Activated CD8-positive, alpha-beta memory T cell treated with anti-CD3 and anti-CD28 coated beads, Interleukin-2, amount 50 U/mL, for 24 hours (primary cell): ENCODE measurements around the gene HOXA7.
A peak's percentile ranks its signal among the peaks of the same experiment; 100 is the strongest.

Experiments
- DNase-seq: peaks from one replicate; pipeline ENCODE4 v3.0.0-alpha.2; 2020; ENCODE audit errors: extremely low read depth

Gene HOXA7

DNA sequence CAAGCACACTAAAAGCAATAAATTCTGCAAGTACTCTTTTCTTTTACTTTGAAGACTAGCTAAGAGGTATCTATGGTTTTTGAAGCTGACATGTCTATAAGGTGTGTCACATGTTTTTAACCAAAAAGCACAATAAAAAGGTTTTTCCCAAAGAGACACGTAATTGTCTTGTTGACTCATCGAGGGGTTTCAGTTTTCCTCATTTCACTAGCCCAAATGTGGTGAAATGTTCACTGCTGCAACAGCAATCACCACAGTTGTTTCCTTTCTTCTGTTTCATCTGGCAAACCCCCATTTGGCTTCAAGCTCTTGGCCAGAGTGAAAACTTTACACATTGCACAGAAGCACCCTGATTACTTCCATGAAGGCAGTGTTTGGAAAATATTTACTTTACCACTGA, 22.1 kb downstream of the HOXA7 start:
- DNase-seq = no peak

DNA sequence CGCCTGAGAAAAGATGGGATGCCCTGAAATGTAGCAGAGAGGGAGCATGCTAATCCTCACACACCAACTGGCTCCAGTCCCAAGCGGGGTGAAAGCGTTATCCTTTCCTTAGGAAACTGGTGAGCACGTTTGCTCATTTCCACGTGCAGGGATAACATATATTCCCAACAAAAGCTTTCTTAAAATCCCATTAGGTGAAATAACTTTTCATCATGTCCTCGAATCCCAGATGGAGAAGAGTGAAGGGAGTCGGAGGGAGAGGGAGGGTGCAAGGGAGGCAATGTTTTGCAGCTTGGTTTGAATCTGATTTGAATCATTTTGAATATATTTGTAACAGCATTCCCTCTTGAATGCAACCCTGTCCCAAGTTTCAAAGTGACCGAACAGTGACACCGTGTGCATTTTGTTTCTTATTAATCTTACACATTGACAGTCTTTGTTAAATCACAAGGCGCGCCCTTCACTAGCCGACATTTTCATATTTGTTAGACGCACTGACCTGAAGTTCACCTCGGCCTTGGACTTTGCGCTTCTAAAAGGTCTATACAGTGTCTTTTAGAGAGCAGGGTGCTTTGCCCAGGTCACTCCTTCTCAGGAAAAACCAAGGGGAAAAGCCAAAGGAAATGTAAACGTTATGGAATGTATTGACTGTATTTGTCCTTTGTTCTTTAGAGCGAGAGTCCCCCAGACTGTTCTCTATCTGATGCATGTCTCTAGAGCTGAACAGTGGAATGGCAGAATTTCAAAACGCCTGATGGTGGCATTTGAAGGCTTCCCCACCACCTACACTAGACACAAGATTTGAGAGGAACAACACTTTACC, 22.9 kb downstream of the HOXA7 start:
- no peak for DNase-seq

DNA sequence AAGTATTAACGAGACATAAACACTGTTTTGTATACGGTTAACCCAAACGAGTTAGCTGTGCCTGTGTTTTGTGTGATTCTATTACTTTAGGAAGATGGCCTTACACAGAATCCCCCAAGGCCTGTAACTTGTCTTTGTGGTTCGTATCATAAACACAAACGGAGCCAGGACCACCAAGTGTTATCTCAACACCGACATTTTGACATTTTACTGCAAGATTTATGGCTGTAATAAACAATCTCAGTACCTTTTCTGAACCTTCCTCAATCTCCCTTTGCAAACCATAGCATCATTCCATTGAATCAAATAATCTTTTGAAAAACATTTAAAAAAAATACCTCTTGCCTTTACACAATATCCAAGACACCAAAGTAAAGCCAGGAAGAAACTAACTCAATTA, 23.5 kb downstream of the HOXA7 start:
- no peak for DNase-seq

DNA sequence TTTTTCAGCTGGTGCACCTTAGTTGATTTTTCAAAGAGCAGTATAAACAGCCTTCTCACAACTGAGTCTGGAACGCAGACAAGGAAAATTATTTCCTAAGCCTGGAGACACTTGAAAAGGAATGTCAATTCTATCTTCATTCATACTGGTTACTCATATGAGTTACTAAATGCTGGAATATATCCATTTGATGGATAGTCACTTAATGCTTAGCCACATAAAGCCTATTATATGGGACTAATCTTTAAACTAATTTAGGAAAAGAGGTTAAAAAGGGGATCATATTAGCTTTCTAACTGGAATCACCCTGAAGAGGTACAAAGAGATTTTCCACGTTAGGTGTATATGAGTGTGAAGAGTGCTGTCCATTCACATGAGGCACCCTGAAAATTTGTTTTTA, 24.3 kb downstream of the HOXA7 start:
- DNase-seq = no peak

GRCh38 chr7:27131390-27131819, 25.1 kb downstream of the HOXA7 start:
- DNase-seq = no peak

GRCh38 chr7:27130540-27131389, 25.7 kb downstream of the HOXA7 start, which contains the start of gene HOXA4:
HOXA4 (minus strand) TSS chr7:27130757; CDS start chr7:27130733, 24 bp downstream.
- peak; percentile 43 for DNase-seq

- DNase-seq = no peak
These were observed 26.5 kb downstream of the HOXA7 start for GRCh38 chr7:27129729-27130539.

DNA sequence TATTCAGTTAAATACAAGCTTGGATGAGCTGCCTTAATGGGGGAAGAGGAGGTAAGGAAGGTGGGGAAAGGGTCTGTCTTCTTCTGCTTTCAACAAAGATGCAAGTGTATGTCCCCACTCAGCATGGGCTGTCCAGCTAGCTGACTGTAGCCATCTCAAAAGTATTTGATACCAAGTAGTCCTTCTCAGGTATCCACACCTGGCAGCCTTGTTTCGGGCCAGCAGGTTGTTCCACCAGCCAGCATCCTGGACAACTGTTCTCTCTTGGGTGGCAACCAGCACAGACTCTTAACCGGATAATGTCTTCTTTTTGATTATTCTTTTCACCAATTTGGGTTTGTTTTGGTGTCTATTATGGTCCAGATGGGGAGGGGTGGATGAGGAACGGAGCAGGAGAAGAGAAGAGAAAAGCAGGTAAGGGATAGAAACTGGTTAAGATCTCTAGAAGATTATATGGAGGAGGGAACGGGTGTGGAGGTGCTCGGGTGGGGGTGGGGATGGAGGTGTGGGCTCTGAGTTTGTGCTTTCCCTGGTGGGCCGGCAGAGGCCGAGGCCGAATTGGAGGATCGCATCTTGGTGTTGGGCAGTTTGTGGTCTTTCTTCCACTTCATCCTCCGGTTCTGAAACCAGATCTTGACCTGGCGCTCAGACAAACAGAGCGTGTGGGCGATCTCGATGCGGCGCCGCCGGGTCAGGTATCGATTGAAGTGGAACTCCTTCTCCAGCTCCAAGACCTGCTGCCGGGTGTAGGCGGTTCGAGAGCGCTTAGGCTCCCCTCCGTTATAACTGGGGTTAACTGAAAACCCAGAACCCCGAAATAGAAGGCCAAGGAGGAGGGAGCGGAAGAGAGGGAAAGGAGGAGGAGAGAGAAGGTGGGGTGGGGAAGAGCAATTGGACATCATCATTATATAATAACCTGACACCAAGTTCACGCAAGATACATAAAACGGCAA, 27.4 kb downstream of the HOXA7 start:
- no peak for DNase-seq

DNA sequence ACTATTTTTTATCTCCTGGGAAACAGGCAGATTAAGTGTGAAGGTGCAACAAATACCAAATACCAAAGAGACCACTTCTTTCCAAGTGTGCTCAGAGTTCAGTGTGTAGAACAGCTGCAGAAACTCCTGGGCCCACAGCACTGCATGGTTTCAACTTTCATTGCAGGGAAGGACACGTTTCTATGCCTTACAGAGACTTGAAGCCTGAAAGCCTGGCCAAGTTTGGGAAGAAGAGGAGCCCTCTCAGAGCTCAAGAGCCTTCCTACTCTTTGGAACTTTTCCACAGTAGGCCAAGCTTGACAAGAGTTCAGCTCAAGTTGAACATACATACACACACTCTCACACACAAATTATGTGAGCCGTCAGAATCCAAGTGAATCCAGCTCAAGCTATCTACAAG, 28.4 kb downstream of the HOXA7 start:
- DNase-seq = no peak

- DNase-seq = no peak
These were observed 29.7 kb downstream of the HOXA7 start for GRCh38 chr7:27126596-27127327.

DNA sequence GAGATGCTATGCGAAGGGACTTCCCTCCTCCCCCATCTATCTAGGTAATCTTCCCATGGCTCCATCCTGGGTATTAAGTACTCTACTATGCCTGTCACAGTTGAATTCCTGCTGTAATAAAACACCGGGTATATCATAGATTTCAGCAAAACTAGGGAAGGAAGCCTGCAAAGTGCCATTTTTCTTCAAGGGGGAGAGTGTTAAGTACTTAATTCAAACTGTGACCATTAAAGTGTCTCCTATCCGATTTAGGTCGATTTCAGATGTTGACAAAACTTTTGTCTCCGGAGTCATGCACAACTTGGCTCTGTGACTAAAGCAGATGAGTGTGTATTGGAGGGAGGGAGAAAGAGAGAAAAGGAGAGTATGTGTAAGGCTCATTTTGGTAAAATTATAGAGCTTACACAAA, 30.5 kb downstream of the HOXA7 start:
- no peak for DNase-seq

- DNase-seq = no peak
These were observed 31.4 kb downstream of the HOXA7 start for GRCh38 chr7:27124902-27125689.

- no peak for DNase-seq
These were observed 32.2 kb downstream of the HOXA7 start for GRCh38 chr7:27124096-27124901.

DNA sequence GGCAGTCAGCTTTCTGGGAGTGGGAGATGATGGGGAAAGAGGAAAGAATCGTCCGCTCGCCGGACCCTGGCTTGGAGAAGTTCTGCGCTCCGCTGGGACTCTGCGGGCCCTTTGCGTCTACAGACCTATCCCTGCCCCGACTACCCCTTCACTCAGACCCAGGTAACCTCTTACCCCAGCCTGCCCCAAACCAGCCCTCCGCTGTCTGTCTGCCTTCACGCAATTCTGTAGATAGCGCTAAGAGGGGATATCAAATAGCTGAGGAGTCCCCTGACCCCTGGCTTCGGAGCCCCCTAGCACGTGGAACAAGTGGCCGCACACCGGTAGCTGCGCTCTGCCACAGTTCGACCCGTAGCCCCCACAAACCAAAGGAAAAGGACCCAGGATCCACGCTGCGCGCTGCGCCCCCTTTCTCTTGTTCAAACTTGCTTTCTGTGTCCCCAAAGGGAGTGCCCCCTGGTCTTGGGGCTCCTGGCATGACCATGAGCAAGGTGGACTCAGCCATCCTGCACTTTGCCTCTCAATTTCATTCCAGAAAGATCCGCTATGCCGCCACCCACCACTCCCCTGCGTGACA, 32.9 kb downstream of the HOXA7 start:
- no peak for DNase-seq

DNA sequence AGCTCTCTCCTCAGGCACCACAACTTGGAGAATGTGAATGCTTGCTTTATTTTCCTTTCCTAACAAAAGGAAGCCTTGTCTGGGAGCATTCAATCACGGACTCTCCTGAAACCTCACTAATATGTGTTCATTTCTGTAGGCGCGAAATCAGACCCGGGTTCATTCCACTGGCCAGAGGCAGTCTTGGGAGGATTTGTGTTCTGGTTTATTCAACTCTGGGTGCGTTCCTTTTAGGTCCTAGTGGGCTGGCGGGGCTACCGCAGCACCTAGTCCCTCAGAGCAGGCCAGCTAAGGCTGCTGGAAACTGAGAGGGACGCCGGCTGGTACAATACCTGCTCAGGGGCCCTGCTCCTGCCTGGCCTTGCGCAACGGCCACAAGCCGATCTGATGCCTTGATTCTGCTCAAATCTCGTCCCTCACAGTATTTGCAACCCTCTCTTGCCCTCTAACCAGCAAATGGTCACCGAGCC, 33.4 kb downstream of the HOXA7 start:
- DNase-seq = no peak

DNA sequence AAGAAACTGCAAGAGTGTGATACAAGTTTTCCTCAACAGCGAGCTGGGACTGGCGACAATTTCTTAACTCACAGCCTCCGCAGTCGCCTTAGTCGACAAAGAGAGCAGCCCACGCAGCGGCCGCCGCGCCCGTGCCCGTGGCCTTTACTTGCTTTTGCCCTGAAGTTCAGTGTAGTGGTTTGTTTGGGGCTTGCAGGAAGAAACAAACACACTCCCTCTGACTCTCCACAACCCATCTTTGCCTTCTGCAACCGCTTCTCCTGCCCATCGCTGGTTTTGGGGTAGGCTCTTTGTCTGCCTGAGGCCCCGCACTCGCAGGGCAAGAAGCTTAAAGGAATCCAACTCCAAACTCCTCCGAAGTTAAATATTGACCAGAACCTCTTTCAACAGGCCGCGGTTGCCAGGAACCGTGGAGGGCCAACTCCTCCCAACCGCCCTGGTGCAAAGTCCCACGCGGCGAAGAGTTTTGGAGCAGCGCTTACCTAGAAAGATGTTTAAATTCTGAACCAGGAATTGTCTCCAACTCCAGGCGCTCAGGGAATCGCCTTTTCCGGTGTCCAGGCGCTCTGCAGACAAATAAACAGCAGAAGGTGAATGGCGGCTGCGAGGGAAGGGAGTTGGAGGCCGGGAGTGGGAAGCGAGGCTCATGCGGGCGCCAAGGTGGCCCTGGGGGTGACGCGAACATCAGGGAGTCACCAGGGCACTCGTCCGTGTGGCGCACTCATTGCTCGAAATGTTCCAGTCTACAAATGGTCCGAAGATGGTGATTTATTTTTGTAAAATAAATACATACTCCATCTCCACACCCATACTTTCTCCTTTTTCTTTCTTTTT, 34.2 kb downstream of the HOXA7 start:
- no peak for DNase-seq

DNA sequence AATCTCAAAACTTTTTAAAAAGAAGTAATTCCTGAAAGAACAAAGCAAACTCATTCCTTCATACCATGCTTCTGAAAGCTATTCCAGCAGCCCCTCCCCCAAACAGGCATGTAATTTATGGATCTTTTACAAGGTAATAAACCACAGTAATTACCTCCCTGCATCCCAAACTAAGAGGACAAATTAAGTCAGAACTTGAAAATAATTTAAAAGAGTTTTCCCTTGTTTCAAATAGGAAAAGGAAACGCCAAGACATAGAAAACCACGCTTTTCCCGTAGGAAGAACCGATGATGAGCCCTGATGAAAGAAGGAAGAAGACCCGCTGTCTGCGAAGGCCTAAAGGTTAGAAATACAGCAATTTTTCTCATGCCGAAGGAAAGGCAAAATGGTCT, 34.8 kb downstream of the HOXA7 start:
- DNase-seq = no peak
